ENCODE data around the gene TMEM181.
"Not testable (repeated sequence)": the region's sequence is repeated elsewhere in the genome, so short reads cannot be mapped to it uniquely, and the experiment has no call there.

The TMEM181 gene

DNA sequence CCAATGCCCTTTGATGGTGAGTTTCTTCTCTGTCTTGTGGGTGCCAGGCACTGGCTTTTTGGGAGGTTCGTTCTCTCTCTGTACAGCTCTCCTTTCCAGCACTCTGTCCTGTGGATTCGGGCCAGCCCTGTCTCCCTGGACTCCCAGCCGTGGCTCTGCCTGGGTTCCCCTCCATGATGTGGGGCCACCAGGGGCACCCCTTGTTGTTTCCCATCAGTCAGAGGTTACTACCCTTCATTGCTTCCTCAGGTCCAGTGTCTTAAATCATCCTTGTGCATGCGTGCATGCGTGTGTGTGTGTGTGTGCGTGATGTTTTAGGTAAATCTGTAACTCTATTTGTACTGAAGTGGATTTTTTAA lies 44.1 kb downstream of the TMEM181 start:
- no peak overlapping the region for H3K4me3 ChIP-seq (ENCODE audit: low read depth in 1 of 2, low read length in 2 of 2)
- H3K27me3 ChIP-seq (ENCODE audit: low read depth, low read length), result no peaks in the 10 kb centered on the region
- no peaks in the 10 kb centered on the region for H3K9me3 ChIP-seq (ENCODE audit: control insufficient read depth in 1 of 2, low read length in 2 of 2)
- peaks cover 17 to 38% of the 10 kb centered on the region in 2 donors for H3K36me3 ChIP-seq (ENCODE audit: control insufficient read depth in 1 of 2, insufficient read depth in 2 of 2, low read length in 2 of 2)
- no peak overlapping the region for H3K27ac ChIP-seq (ENCODE audit: low read length)
- H3K4me1 ChIP-seq (ENCODE audit: control insufficient read depth in 1 of 2, insufficient read depth in 2 of 2, low read length in 2 of 2), result peaks cover 0 to 3% of the 10 kb centered on the region in 2 donors

DNA sequence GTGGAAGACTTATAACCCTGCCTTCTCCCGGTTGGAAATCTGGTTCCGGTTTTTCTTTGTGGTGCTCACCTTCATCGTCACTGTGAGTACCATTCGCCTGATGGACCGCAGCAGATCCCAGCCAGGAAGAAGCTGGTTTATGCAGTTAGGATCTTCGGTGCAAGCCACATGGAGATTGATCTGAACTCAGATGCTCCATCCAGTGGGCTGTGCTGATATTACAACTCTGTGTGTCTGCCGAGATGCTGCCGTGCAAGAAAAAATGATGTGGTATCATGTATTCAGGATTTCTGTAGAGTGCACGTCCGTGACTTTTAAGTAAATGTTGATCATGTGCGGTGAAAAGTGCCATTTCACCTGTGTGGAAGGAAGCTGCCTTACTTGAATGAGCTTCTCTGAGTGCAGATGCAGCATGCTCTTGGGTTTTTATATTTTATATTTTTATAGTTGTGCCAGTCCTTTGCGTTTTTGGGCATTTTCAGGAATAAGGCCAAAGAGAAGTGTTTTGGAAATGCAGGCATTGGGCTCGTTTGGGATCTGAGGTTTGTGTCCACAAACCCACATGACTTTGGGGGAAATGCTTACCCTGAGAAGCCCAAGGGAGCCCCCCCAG lies 45.5 kb downstream of the TMEM181 start:
- no peaks in the 10 kb centered on the region for H3K27me3 ChIP-seq (ENCODE audit: low read depth, low read length)
- H3K36me3 ChIP-seq (ENCODE audit: control insufficient read depth in 1 of 2, insufficient read depth in 2 of 2, low read length in 2 of 2), result peaks cover 26 to 44% of the 10 kb centered on the region in 2 donors
- no peak overlapping the region for H3K4me3 ChIP-seq (ENCODE audit: low read depth in 1 of 2, low read length in 2 of 2)
- H3K27ac ChIP-seq (ENCODE audit: low read length), result no peak overlapping the region
- peaks cover 0 to 3% of the 10 kb centered on the region in 2 donors for H3K4me1 ChIP-seq (ENCODE audit: control insufficient read depth in 1 of 2, insufficient read depth in 2 of 2, low read length in 2 of 2)
- no peaks in the 10 kb centered on the region for H3K9me3 ChIP-seq (ENCODE audit: control insufficient read depth in 1 of 2, low read length in 2 of 2)

DNA sequence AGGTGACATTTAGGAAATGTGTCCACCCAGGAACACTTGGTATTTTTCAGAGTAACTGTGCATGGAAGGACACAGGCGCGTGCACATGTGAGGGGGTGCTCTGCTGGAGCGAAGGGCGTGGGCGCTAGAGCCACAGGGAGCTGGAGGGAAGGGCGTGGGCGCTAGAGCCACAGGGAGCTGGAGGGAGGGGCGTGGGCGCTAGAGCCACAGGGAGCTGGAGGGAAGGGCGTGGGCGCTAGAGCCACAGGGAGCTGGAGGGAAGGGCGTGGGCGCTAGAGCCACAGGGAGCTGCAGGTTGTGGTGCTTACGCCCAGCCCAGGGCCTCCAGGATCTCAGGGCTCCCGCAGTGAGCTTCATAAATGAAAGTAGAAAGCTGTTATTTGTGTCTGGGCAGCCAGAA lies 46.1 kb downstream of the TMEM181 start:
- H3K4me3 ChIP-seq (ENCODE audit: low read depth in 1 of 2, low read length in 2 of 2); H3K9me3 ChIP-seq (ENCODE audit: control insufficient read depth in 1 of 2, low read length in 2 of 2); H3K4me1 ChIP-seq (ENCODE audit: control insufficient read depth in 1 of 2, insufficient read depth in 2 of 2, low read length in 2 of 2); H3K27ac ChIP-seq (ENCODE audit: low read length); H3K27me3 ChIP-seq (ENCODE audit: low read depth, low read length): not testable (repeated sequence)
- H3K36me3 ChIP-seq (ENCODE audit: control insufficient read depth in 1 of 2, insufficient read depth in 2 of 2, low read length in 2 of 2), result peaks cover 30 to 51% of the 10 kb centered on the region in 2 donors

DNA sequence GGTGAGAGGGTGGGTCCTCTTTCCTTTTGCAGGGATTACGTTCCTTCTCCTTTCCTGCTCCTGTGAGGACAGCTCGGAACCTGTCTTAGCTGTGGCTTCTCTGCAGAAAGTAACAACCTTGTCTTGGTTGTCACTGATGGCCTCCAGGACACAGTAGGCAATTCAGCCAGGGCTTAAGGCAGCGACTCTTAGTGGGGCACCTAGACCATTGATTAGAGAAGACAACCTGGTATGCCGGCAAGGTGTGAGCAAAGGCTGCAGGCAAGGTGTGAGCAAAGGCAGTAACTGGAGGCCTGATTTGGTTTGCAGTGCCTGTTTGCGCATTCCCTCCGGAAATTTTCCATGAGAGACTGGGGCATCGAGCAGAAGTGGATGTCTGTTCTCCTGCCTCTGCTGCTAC lies 47.0 kb downstream of the TMEM181 start:
- Histone ChIP-seq H3K9me3 (ENCODE audit: control insufficient read depth in 1 of 2, low read length in 2 of 2) (no peaks in the 10 kb centered on the region), H3K4me3 (ENCODE audit: low read depth in 1 of 2, low read length in 2 of 2) (no peak overlapping the region), H3K27ac (ENCODE audit: low read length) (no peak overlapping the region), H3K4me1 (ENCODE audit: control insufficient read depth in 1 of 2, insufficient read depth in 2 of 2, low read length in 2 of 2) (peaks cover 0 to 3% of the 10 kb centered on the region in 2 donors), H3K27me3 (ENCODE audit: low read depth, low read length) (no peaks in the 10 kb centered on the region), H3K36me3 (ENCODE audit: control insufficient read depth in 1 of 2, insufficient read depth in 2 of 2, low read length in 2 of 2) (peaks cover 27 to 58% of the 10 kb centered on the region in 2 donors)

DNA sequence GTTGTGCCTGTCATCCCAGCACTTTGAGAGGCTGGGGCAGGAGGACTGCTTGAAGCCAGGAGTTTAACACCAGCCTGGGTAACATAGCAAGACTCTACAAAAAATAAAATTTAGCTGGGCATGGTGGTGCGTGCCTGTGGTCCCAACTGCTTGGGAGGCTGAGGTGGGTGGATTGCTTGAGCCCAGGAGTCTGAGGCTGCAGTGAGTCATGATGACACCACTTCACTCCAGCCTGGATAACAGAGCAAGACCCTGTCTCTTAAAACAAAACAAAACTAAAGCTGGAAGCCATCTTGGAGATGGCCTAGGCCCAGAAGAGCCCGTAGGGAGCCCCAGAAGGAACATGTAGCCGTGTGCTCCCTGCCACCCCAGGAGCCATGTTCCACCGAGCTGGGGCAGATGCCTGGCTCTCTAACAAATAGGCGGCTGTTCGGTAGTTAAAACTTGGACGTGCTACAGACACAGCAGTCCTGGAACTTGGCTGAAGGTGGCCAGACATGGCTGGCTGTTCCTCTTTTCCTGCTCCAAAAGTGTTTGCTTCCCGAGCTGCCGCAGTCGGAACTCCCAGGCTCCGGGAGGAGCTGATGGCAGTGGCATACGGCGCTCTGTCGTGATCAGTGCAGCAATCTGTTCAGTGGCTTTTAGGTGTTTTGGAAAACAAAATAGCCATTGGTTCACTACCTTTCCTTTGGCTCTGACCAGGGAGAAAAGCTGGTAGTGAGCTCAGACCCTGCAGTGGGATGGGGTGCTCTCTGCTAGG lies 47.7 kb downstream of the TMEM181 start:
- no peaks in the 10 kb centered on the region for H3K9me3 ChIP-seq (ENCODE audit: control insufficient read depth in 1 of 2, low read length in 2 of 2)
- peaks cover 0 to 3% of the 10 kb centered on the region in 2 donors for H3K4me1 ChIP-seq (ENCODE audit: control insufficient read depth in 1 of 2, insufficient read depth in 2 of 2, low read length in 2 of 2)
- no peak overlapping the region for H3K27ac ChIP-seq (ENCODE audit: low read length)
- H3K4me3 ChIP-seq (ENCODE audit: low read depth in 1 of 2, low read length in 2 of 2), result no peak overlapping the region
- H3K36me3 ChIP-seq (ENCODE audit: control insufficient read depth in 1 of 2, insufficient read depth in 2 of 2, low read length in 2 of 2), result peaks cover 30 to 63% of the 10 kb centered on the region in 2 donors
- no peaks in the 10 kb centered on the region for H3K27me3 ChIP-seq (ENCODE audit: low read depth, low read length)

DNA sequence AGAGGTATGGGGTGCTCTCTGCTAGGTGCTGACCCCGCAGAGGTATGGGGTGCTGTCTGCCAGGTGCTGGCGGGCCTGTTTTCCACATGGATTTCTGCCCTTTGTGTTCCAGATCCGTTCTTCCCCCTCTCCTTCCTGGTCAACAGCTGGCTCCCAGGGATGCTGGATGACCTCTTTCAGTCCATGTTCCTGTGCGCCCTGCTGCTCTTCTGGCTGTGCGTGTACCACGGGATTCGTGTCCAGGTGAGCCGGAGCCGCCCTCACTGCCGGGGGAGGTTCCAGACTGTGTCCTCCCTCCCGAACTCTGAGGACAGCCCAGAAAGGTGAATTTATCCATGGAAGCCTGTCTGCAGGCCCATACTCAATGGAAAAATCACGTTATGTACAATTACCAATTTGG lies 48.3 kb downstream of the TMEM181 start:
- no peaks in the 10 kb centered on the region for H3K9me3 ChIP-seq (ENCODE audit: control insufficient read depth in 1 of 2, low read length in 2 of 2)
- H3K27ac ChIP-seq (ENCODE audit: low read length), result no peak overlapping the region
- peaks cover 35 to 59% of the 10 kb centered on the region in 2 donors for H3K36me3 ChIP-seq (ENCODE audit: control insufficient read depth in 1 of 2, insufficient read depth in 2 of 2, low read length in 2 of 2)
- peaks cover 0 to 3% of the 10 kb centered on the region in 2 donors for H3K4me1 ChIP-seq (ENCODE audit: control insufficient read depth in 1 of 2, insufficient read depth in 2 of 2, low read length in 2 of 2)
- no peaks in the 10 kb centered on the region for H3K27me3 ChIP-seq (ENCODE audit: low read depth, low read length)
- H3K4me3 ChIP-seq (ENCODE audit: low read depth in 1 of 2, low read length in 2 of 2), result no peak overlapping the region

DNA sequence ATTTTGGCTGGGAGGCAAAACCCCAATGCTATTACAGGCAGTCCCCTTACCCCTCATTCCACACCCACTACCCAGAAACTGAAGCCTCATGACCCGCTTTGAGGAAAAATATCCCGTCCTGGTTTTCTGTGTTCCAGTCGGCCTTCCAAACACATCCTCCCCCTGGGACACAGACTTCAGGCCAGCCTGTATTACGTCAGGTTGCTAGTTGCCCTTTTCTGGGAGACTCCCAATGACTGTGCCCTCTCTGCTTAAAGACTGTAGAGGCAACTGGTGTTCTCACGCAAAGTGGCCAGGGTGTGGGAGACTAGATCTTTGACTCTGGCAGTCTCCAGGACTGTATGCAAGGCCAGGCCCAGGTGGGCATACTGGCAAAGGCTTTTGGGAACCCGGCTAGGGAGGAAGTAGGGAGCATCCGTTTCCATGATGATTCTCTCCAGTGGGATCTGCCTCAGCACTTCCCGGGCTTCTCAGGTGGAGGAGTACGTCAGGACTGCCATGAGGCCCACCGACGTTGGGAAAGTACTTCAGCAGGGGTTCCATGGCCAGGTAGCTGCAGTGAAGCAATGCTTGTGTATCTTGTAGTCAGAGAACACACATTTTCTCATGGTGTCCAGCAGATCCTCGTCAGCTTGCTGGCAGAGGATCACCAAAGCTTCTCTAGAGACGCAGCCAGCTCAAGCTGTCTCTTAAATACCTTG lies 49.7 kb downstream of the TMEM181 start:
- no peaks in the 10 kb centered on the region for H3K27me3 ChIP-seq (ENCODE audit: low read depth, low read length)
- H3K36me3 ChIP-seq (ENCODE audit: control insufficient read depth in 1 of 2, insufficient read depth in 2 of 2, low read length in 2 of 2), result peaks cover 35 to 59% of the 10 kb centered on the region in 2 donors
- H3K9me3 ChIP-seq (ENCODE audit: control insufficient read depth in 1 of 2, low read length in 2 of 2), result no peaks in the 10 kb centered on the region
- no peak overlapping the region for H3K27ac ChIP-seq (ENCODE audit: low read length)
- H3K4me3 ChIP-seq (ENCODE audit: low read depth in 1 of 2, low read length in 2 of 2), result no peak overlapping the region
- H3K4me1 ChIP-seq (ENCODE audit: control insufficient read depth in 1 of 2, insufficient read depth in 2 of 2, low read length in 2 of 2), result no peaks in the 10 kb centered on the region

DNA sequence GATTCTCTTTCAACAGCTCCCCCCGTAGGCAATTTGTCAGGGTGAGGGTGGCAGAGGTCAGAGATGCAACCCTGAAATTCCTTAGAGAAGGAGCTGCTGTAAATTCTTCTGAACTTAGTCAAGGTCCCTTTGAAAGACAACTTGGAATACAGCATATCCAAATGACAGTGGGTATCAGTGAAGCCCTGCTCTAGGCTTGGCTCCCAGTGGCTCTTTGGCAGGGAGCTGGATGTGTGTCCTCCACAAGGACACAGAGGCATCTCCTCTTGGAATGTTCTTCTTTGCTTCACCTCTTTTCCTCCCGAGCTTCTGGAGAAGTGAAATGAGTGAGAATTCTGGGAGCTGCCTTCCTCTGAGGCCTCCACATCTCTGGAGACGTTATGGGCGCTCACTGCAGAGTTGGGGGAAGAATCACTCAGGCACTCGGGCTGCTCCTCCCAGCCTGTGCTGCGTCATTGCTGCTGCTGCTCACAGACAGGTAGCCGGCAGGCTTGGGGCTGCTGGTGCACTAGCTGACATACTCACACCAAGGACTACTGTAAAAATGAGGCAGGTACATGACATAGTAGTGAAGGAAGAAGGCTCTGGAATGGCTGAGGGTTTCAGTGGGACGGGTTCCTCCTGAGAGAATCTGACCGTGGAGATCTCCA lies 50.6 kb downstream of the TMEM181 start:
- Histone ChIP-seq H3K4me3 (ENCODE audit: low read depth in 1 of 2, low read length in 2 of 2) (no peak overlapping the region), H3K27me3 (ENCODE audit: low read depth, low read length) (no peaks in the 10 kb centered on the region), H3K4me1 (ENCODE audit: control insufficient read depth in 1 of 2, insufficient read depth in 2 of 2, low read length in 2 of 2) (no peaks in the 10 kb centered on the region), H3K36me3 (ENCODE audit: control insufficient read depth in 1 of 2, insufficient read depth in 2 of 2, low read length in 2 of 2) (peaks cover 35 to 59% of the 10 kb centered on the region in 2 donors), H3K9me3 (ENCODE audit: control insufficient read depth in 1 of 2, low read length in 2 of 2) (no peaks in the 10 kb centered on the region), H3K27ac (ENCODE audit: low read length) (no peak overlapping the region)

DNA sequence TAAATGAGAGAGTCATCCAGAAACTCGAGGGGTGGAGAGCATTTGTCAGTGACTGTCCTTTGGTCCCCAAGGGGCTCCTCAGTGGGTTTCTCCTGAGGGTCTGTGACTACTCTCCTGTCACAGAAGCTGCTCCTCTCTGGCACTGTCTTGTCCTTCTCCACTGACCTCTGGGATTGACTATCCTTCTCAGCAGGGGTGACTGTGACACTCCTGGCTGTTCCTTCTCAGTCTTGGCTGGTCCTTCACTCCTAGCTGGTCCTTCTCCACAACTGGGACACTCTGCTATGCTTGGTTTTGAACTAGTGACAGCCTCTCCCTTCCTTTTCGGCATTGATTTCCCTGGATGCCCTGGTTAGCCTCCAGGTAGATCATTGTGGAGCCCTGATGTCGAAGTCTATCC lies 51.1 kb downstream of the TMEM181 start:
- no peak overlapping the region for H3K27ac ChIP-seq (ENCODE audit: low read length)
- H3K27me3 ChIP-seq (ENCODE audit: low read depth, low read length), result no peaks in the 10 kb centered on the region
- peaks cover 35 to 59% of the 10 kb centered on the region in 2 donors for H3K36me3 ChIP-seq (ENCODE audit: control insufficient read depth in 1 of 2, insufficient read depth in 2 of 2, low read length in 2 of 2)
- no peak overlapping the region for H3K4me3 ChIP-seq (ENCODE audit: low read depth in 1 of 2, low read length in 2 of 2)
- no peaks in the 10 kb centered on the region for H3K9me3 ChIP-seq (ENCODE audit: control insufficient read depth in 1 of 2, low read length in 2 of 2)
- H3K4me1 ChIP-seq (ENCODE audit: control insufficient read depth in 1 of 2, insufficient read depth in 2 of 2, low read length in 2 of 2), result no peaks in the 10 kb centered on the region

DNA sequence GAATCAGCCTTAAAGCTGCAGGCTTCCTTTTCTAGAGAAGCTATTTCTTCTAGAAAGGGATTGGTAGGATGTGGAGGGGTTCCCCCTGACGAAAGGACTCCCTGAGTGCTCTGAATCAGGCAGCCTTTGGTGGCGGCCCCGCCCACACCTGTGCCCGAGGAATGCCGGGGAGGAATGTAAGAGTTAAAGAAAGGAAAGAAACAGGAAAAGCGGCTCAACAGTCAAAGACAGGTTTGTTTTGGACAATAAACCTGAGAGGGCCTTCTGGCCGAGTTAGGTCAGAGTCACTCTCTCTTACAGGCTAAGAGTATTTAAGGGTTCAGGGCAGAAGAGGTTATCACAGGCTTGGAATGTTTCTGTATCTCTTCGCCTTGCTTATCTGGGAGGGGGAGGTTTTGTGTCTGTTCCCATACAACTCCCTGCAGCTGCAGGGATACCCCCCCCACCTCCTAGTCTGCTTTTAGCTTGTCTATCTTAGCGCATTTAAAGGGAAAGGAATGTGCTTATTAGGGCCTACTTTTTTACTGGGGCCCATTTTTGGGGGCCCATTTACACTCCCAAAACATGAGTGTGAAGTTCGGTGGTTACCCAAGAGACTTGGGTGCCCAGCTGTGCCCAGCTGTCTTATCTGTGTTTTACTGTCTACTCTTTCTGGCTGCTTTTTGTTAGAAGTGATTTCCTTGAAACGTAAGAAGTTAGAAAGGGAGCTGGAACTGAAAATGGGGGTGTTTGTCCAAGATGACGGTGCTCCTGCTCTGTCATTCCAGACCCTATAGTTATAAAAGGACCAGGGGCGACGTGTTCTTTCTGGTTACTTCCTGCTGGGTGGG lies 51.9 kb downstream of the TMEM181 start:
- Histone ChIP-seq H3K27ac (ENCODE audit: low read length) (no peak overlapping the region), H3K4me1 (ENCODE audit: control insufficient read depth in 1 of 2, insufficient read depth in 2 of 2, low read length in 2 of 2) (no peaks in the 10 kb centered on the region), H3K27me3 (ENCODE audit: low read depth, low read length) (no peaks in the 10 kb centered on the region), H3K4me3 (ENCODE audit: low read depth in 1 of 2, low read length in 2 of 2) (no peak overlapping the region), H3K36me3 (ENCODE audit: control insufficient read depth in 1 of 2, insufficient read depth in 2 of 2, low read length in 2 of 2) (peaks cover 32 to 54% of the 10 kb centered on the region in 2 donors), H3K9me3 (ENCODE audit: control insufficient read depth in 1 of 2, low read length in 2 of 2) (no peaks in the 10 kb centered on the region)

All from muscle layer of duodenum (tissue), 2 donors.